ELR (cell line): Measurements from ENCODE around the gene TPH2.

ENCODE experiments used
- DNase-seq: peaks from one replicate; pipeline ENCODE4 v3.0.0-alpha.2; 2015; ENCODE audit warnings: low read depth

Gene TPH2

GRCh38 chr12:71938728-71939385 is at the start of gene TPH2:
TSS of gene TPH2 (plus strand) at chr12:71938845. CDS start at chr12:71938987, 142 bp downstream.
- DNase-seq, result peak; percentile 78

GRCh38 chr12:71890475-71890874 is 48.2 kb upstream of the TPH2 start:
- no peak for DNase-seq

GRCh38 chr12:71892059-71892458 is 46.6 kb upstream of the TPH2 start:
- no peak for DNase-seq

DNA sequence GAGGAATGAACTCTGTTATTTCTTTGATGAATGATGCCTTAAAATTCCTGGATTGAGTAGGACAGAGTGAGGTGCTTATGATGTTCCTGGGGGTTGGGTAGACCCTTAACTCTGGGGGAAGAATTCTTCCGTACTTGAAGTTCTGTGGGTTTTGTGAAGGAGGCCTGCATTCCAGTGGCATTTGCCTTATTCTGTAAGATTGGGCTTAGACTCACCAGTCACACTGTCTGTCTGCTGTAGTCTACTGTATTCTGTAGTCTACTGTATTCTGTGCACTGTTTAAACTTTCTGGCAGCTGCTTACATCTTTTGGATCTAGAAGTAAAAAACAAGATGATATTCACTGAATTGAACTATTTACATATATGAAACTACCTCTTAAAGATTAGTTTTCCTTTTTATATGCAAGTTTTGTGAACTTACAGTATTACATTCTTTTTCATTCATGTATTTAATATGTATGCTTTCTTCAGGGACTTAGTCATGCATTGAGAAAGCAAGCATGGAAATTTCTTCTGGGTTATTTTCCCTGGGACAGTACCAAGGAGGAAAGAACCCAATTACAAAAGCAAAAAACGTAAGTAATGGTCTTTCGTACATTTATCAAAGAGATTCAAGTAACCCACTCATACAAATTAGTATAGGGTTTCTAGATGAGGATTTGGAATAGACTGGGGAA is 42.3 kb upstream of the TPH2 start:
- DNase-seq, result no peak

DNA sequence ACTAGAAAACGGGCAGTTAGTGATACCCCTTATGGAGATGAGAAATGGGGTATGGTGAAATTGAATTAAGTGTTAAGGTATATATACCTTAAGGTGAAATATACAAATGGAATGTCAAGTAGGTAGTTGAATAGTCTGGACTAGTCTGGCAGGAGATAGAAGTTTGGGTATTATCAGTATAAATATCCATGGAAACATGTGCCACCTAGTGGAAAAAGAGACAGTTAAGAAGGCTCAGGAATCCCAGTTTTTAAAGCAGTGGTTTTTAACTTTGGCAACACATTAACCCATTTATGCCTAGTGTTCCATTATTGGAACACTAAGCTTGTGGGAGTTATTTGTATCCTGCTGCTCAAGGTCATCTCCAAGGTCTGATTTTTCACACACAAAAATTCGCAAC is 38.6 kb upstream of the TPH2 start:
- peak; percentile 50 for DNase-seq

GRCh38 chr12:71904629-71905028 is 34.0 kb upstream of the TPH2 start:
- DNase-seq, result no peak

DNA sequence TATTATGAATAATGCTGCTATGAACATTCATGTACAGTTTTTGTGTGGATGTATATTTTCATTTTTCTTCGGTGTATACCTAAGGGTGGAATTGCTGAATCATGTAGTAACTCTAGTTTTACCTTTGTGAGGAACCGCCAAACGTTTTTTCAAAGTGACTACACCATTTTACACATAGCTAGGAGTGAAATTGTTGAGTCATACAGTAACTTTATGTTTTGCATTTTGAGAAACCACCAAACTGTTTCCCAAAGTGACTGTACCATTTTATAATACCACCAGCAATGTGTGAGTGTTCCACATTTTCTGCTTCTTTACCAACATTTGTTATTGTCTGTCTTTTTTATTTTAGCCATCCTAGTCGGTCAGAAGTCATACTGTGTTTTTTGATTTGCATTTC is 3.1 kb upstream of the TPH2 start:
- peak; percentile 51 for DNase-seq

- no peak for DNase-seq
Measured at GRCh38 chr12:71940068-71940467, 1.4 kb downstream of the TPH2 start.

GRCh38 chr12:71941174-71941573 is 2.5 kb downstream of the TPH2 start:
- no peak for DNase-seq

DNA sequence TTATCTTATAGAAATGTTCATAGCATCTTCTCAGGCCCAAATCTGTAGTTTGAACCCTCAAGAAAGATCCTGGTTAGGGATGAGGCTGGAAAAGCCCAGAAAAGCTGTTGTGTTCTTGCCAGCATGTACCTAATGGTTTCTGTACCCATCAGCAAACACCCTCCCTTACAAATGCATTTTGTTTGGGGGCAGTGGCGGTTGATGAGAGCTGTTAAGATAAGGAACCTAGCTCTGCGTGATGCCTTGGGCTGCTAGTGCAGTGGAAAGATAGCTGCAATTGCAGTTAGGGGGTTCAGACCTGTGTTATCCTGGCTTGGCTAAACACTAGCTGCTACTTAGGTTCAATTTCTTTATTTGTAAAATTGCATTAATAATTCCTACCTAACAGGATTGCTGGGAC is 3.6 kb downstream of the TPH2 start:
- DNase-seq, result no peak

- DNase-seq, result no peak
Measured at GRCh38 chr12:71942703-71943102, 4.1 kb downstream of the TPH2 start.

GRCh38 chr12:71945121-71945520 is 6.5 kb downstream of the TPH2 start:
- DNase-seq, result no peak

GRCh38 chr12:71945883-71946282 is 7.2 kb downstream of the TPH2 start:
- DNase-seq, result no peak

GRCh38 chr12:71947645-71948105 is 9.0 kb downstream of the TPH2 start:
- peak; percentile 63 for DNase-seq

DNA sequence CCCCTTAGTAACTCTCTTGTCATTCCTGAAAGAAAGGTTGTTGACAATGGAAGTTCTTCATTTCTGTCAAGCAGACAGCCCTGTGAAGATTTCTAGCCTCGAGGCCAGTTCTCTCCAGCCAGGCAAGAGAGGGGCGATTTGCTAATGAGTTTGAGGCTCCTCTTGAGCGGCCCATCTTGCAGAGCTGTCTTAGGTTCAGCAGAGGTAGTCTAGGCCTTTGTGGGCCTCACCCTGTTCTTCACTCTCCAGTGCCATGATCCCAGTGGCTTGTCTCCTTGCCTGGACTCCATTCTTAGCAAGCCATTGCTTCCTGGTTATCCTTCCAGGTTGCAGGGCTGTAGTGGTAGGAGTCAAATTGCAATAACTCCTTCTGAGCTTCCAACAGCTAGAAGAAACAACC is 9.7 kb downstream of the TPH2 start:
- DNase-seq, result no peak

- DNase-seq, result no peak
Measured at GRCh38 chr12:71949646-71950045, 11.0 kb downstream of the TPH2 start.

- DNase-seq, result no peak
Measured at GRCh38 chr12:71950404-71950803, 11.8 kb downstream of the TPH2 start.

DNA sequence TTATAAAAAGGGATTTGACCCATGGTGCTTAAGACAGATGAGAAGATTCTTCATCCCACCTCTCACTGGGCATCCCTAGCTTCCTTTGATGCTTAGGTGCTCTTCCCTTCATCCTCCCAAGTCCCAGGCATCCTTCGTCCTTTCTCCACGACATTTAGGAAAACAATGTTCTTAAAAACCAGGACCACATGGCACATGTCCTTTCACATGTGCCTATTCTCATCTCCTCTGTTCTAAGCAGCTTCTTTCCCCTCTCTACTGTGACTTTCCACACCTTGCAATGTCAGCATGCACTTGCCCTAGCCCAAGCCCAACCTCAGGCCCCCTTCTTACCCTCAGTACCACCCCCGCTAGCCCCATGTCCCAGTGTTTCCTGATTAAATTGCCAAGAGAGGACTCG is 12.2 kb downstream of the TPH2 start:
- no peak for DNase-seq

- no peak for DNase-seq
Measured at GRCh38 chr12:71954083-71954778, 15.6 kb downstream of the TPH2 start.

- no peak for DNase-seq
Measured at GRCh38 chr12:71954861-71955260, 16.2 kb downstream of the TPH2 start.

DNA sequence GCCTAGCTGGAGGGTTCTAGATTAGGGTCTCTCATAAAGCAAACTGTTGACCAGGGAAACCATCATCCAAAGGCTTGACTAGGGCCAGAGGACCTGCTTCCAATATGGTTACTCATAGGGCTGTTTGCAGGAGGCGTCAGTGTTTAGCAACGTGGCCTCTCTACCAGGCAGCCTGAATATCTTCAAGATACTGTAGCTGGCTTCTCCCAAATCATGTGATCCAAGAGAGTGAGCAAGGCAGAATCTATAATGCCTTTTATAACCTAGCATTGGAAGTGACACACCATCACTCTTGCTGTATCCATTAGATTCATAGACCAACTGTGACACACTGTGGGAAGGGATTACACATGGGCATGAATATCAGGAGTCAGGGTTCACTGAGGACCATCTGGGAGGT is 17.3 kb downstream of the TPH2 start:
- DNase-seq, result peak; percentile 67

DNA sequence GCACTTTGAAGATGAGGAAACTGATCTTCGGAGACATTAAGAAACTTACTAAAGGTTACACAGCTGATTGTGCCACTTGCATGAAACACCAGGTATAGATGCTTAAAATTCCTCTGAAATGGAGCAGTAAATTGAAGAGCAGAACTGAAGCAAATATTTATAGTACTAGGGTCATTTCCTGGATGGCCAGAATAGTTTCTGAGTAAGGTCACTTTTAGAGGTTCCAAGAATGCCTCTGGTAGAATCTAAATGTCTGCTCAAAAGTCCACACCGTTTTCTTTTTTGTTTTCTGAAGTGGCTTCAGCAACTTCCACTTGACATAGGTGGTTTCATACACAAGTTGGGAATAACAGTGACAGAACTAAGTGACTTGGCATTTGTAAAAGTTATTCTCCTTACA is 19.4 kb downstream of the TPH2 start:
- DNase-seq, result peak; percentile 57

GRCh38 chr12:71958457-71958856 is 19.8 kb downstream of the TPH2 start:
- DNase-seq, result peak; percentile 15
